Inflammatory macrophage (primary cell): ENCODE data around the gene PCED1B.
"Not testable (repeated sequence)": the region's sequence is repeated elsewhere in the genome, so short reads cannot be mapped to it uniquely, and the experiment has no call there.

ENCODE experiments used
- DNase-seq, 2 donors: peaks; one replicate each; pipeline ENCODE4 v3.0.0-alpha.2; 2020 to 2022
- total RNA-seq, 18 experiments: gene quantifications; one replicate each; lab custom pipeline; 2026; ENCODE audit warnings: mixed read lengths in 6 of 18, inconsistent platforms in 2 of 18; lab: John Stamatoyannopoulos, UW

PCED1B gene
- total RNA-seq, result 0.03 to 2.8 (median 0.71) reads per million in 18 experiments

GRCh38 chr12:47079468-47079980 is at the start of gene PCED1B, which contains the start of gene AMIGO2:
PCED1B (plus strand) TSS chr12:47079621; CDS start chr12:47235064, 155,443 bp downstream.
AMIGO2 (minus strand) TSS chr12:47079959; CDS start chr12:47079002, 957 bp downstream.
- DNase-seq, result peak; percentile 65 to 71

GRCh38 chr12:47029903-47030302 is 49.5 kb upstream of the PCED1B start:
- DNase-seq, result no peak

- DNase-seq, result peak; percentile 42 to 56
Measured at GRCh38 chr12:47032644-47033043, 46.8 kb upstream of the PCED1B start.

GRCh38 chr12:47033081-47033480 is 46.3 kb upstream of the PCED1B start:
- no peak for DNase-seq

- no peak for DNase-seq
Measured at GRCh38 chr12:47033789-47034555, 45.4 kb upstream of the PCED1B start.

- no peak for DNase-seq
Measured at GRCh38 chr12:47034661-47035060, 44.8 kb upstream of the PCED1B start.

- DNase-seq, result no peak
Measured at GRCh38 chr12:47035484-47035883, 43.9 kb upstream of the PCED1B start.

- DNase-seq, result peak; percentile 11 to 49
Measured at GRCh38 chr12:47038270-47038748, 41.1 kb upstream of the PCED1B start.

- no peak for DNase-seq
Measured at GRCh38 chr12:47039079-47039478, 40.3 kb upstream of the PCED1B start.

- no peak for DNase-seq
Measured at GRCh38 chr12:47039756-47040155, 39.7 kb upstream of the PCED1B start.

GRCh38 chr12:47041327-47041726 is 38.1 kb upstream of the PCED1B start:
- DNase-seq, result no peak

GRCh38 chr12:47048541-47048940 is 30.9 kb upstream of the PCED1B start:
- DNase-seq, result no peak

GRCh38 chr12:47051291-47051690 is 28.1 kb upstream of the PCED1B start:
- DNase-seq, result not testable (repeated sequence)

GRCh38 chr12:47052274-47052673 is 27.1 kb upstream of the PCED1B start:
- no peak for DNase-seq

- DNase-seq, result no peak
Measured at GRCh38 chr12:47053961-47054360, 25.5 kb upstream of the PCED1B start.

- peak in 1 of 2 donors; percentile 34 for DNase-seq
Measured at GRCh38 chr12:47054659-47055058, 24.8 kb upstream of the PCED1B start.

- DNase-seq, result peak in 1 of 2 donors; percentile 31
Measured at GRCh38 chr12:47055856-47056255, 23.6 kb upstream of the PCED1B start.

GRCh38 chr12:47056944-47057343 is 22.5 kb upstream of the PCED1B start:
- DNase-seq, result not testable (repeated sequence)

- not testable (repeated sequence) for DNase-seq
Measured at GRCh38 chr12:47058640-47059039, 20.8 kb upstream of the PCED1B start.

GRCh38 chr12:47065546-47065945 is 13.9 kb upstream of the PCED1B start:
- DNase-seq, result no peak

- DNase-seq, result no peak
Measured at GRCh38 chr12:47066278-47067025, 13.0 kb upstream of the PCED1B start.

- DNase-seq, result no peak
Measured at GRCh38 chr12:47067176-47067575, 12.2 kb upstream of the PCED1B start.

GRCh38 chr12:47067771-47068431 is 11.5 kb upstream of the PCED1B start:
- no peak for DNase-seq
